ENCODE results near the gene KRT73.
A peak's percentile ranks its signal among the peaks of the same experiment; 100 is the strongest.

Gene KRT73

GRCh38 chr12:52645120-52645761 lies 26.9 kb upstream of the KRT73 start:
- DNase-seq (ENCODE audit: low spot score): peak; percentile 40

GRCh38 chr12:52644078-52644415 lies 25.7 kb upstream of the KRT73 start:
- DNase-seq (ENCODE audit: low spot score): no peak

- DNase-seq (ENCODE audit: low spot score): no peak
Observed at GRCh38 chr12:52643233-52644077, 25.1 kb upstream of the KRT73 start.

- DNase-seq (ENCODE audit: low spot score): no peak
Observed at GRCh38 chr12:52641468-52641867, 23.1 kb upstream of the KRT73 start.

GRCh38 chr12:52637299-52637698 lies 18.9 kb upstream of the KRT73 start:
- no peak for DNase-seq (ENCODE audit: low spot score)

- no peak for DNase-seq (ENCODE audit: low spot score)
Observed at GRCh38 chr12:52636592-52637258, 18.4 kb upstream of the KRT73 start.

GRCh38 chr12:52636189-52636588 lies 17.8 kb upstream of the KRT73 start:
- DNase-seq (ENCODE audit: low spot score): no peak

- DNase-seq (ENCODE audit: low spot score): no peak
Observed at GRCh38 chr12:52634266-52635056, 16.1 kb upstream of the KRT73 start.

- no peak for DNase-seq (ENCODE audit: low spot score)
Observed at GRCh38 chr12:52633383-52633782, 15.0 kb upstream of the KRT73 start.

GRCh38 chr12:52632656-52633055 lies 14.3 kb upstream of the KRT73 start:
- DNase-seq (ENCODE audit: low spot score): no peak

- DNase-seq (ENCODE audit: low spot score): no peak
Observed at GRCh38 chr12:52631676-52632459, 13.5 kb upstream of the KRT73 start.

- DNase-seq (ENCODE audit: low spot score): no peak
Observed at GRCh38 chr12:52631264-52631663, 12.9 kb upstream of the KRT73 start.

- DNase-seq (ENCODE audit: low spot score): no peak
Observed at GRCh38 chr12:52630599-52631200, 12.3 kb upstream of the KRT73 start.

GRCh38 chr12:52630008-52630500 lies 11.7 kb upstream of the KRT73 start:
- no peak for DNase-seq (ENCODE audit: low spot score)

- no peak for DNase-seq (ENCODE audit: low spot score)
Observed at GRCh38 chr12:52629281-52630007, 11.1 kb upstream of the KRT73 start.

- DNase-seq (ENCODE audit: low spot score): no peak
Observed at GRCh38 chr12:52628841-52629240, 10.5 kb upstream of the KRT73 start.

GRCh38 chr12:52628111-52628507 lies 9.8 kb upstream of the KRT73 start:
- no peak for DNase-seq (ENCODE audit: low spot score)

- DNase-seq (ENCODE audit: low spot score): no peak
Observed at GRCh38 chr12:52627395-52628110, 9.2 kb upstream of the KRT73 start.

- no peak for DNase-seq (ENCODE audit: low spot score)
Observed at GRCh38 chr12:52622349-52622748, 4.0 kb upstream of the KRT73 start.

- DNase-seq (ENCODE audit: low spot score): no peak
Observed at GRCh38 chr12:52618866-52619265, 507 bp upstream of the KRT73 start.
